SK-N-SH (cell line): ENCODE measurements around the gene KCNN2. TPM values are rescaled to one million over a fixed set of nuclear protein-coding genes. Genes with fewer than 3 reads are reported as not detected.

ENCODE experiments used
- CTCF ChIA-PET: fragments of 300-600, 350-600 bp; formaldehyde crosslinking; extraction: SDS; loops from one replicate; lab custom pipeline; 2021; lab: Yijun Ruan, JAX
- POLR2A ChIA-PET: fragments of 350-600 bp; sonication (Branson Sonifier 250); formaldehyde crosslinking; extraction: SDS; loops from one replicate; lab custom pipeline; 2020; ENCODE audit warnings: antibody characterized with exemption, inconsistent platforms; lab: Yijun Ruan, JAX
- DNase-seq: peaks from one replicate; pipeline ENCODE4 v3.0.0; 2012
- H2AFZ ChIP-seq: fragments of 200-600 bp; sonication (generic); 2 replicates; pipeline ENCODE4 v1.8.1; 2016; ENCODE audit warnings: antibody characterized with exemption, mild to moderate bottlenecking, low read depth
- H3F3A ChIP-seq: fragments of 200-600 bp; sonication (generic); replicated peaks from 2 replicates; pipeline ENCODE3; 2016; ENCODE audit warnings: antibody characterized with exemption, mild to moderate bottlenecking; ENCODE audit not compliant: insufficient read depth
- H3K27ac ChIP-seq, 2 experiments: fragments of 200-500 bp in 1 of 2; fragments of 200-600 bp in 1 of 2; sonication (Bioruptor generic) in 1 of 2; sonication (generic), shearing (Covaris generic) in 1 of 2; 2 replicates each; pipeline versions ENCODE4 v1.5.1 to v1.6.1; 2014 to 2016; ENCODE audit warnings: low read depth in 2 of 2, inconsistent platforms in 1 of 2, low read length in 1 of 2, mild to moderate bottlenecking in 1 of 2, mixed read lengths in 1 of 2
- H3K27me3 ChIP-seq: fragments of 200-600 bp; sonication (generic), shearing (Covaris generic); 2 replicates; pipeline ENCODE4 v1.6.1; 2016; ENCODE audit warnings: mixed run types; ENCODE audit not compliant: insufficient read depth
- H3K36me3 ChIP-seq, 2 experiments: fragments of 200-500 bp in 1 of 2; fragments of 200-600 bp in 1 of 2; sonication (Bioruptor generic) in 1 of 2; sonication (generic) in 1 of 2; replicated peaks in 1 of 2; 2 replicates each; pipeline versions ENCODE3 to v1.5.1; 2014 to 2016; ENCODE audit warnings: low read length in 1 of 2, mild to moderate bottlenecking in 1 of 2; ENCODE audit not compliant: insufficient read depth in 2 of 2, control insufficient read depth in 1 of 2
- H3K4me1 ChIP-seq, 2 experiments: fragments of 200-500 bp in 1 of 2; fragments of 200-600 bp in 1 of 2; sonication (Bioruptor generic) in 1 of 2; sonication (generic), shearing (Covaris generic) in 1 of 2; 2 replicates each; pipeline versions ENCODE4 v1.5.1 to v1.6.1; 2014 to 2016; ENCODE audit warnings: low read depth in 1 of 2, low read length in 1 of 2, mixed run types in 1 of 2; ENCODE audit not compliant: insufficient read depth in 2 of 2, control insufficient read depth in 1 of 2
- H3K4me2 ChIP-seq: fragments of 200-600 bp; sonication (generic), shearing (Covaris generic); 2 replicates; pipeline ENCODE4 v1.6.1; 2017; ENCODE audit warnings: mixed run types
- H3K4me3 ChIP-seq, 2 experiments: fragments of 200-500 bp in 1 of 2; fragments of 200-600 bp in 1 of 2; sonication (Bioruptor generic) in 1 of 2; sonication (generic), shearing (Covaris generic) in 1 of 2; 2 replicates each; pipeline versions ENCODE4 v1.5.1 to v1.8.1; 2014 to 2016; ENCODE audit warnings: low read depth in 2 of 2, inconsistent platforms in 1 of 2, low read length in 1 of 2, mild to moderate bottlenecking in 1 of 2, mixed read lengths in 1 of 2, moderate library complexity in 1 of 2
- H3K79me2 ChIP-seq: fragments of 200-600 bp; sonication (generic); 2 replicates; pipeline ENCODE4 v1.8.1; 2017; ENCODE audit warnings: mild to moderate bottlenecking; ENCODE audit not compliant: insufficient read depth
- H3K9ac ChIP-seq: fragments of 200-600 bp; sonication (generic); 2 replicates; pipeline ENCODE4 v1.6.1; 2017; ENCODE audit warnings: mixed run types
- H3K9me2 ChIP-seq: fragments of 200-600 bp; sonication (generic); 2 replicates; pipeline ENCODE4 v1.6.1; 2017; ENCODE audit warnings: mixed run types
- H3K9me3 ChIP-seq: fragments of 200-600 bp; sonication (generic); 2 replicates; pipeline ENCODE4 v1.6.1; 2017; ENCODE audit warnings: mixed run types, mild to moderate bottlenecking, moderate library complexity
- H4K20me1 ChIP-seq: fragments of 200-600 bp; sonication (generic); 2 replicates; pipeline ENCODE4 v1.6.1; 2017; ENCODE audit warnings: mild to moderate bottlenecking, mixed run types; ENCODE audit not compliant: insufficient read depth
- FOXJ3 ChIP-seq: sonication (generic); formaldehyde crosslinking; IDR thresholded peaks from 2 replicates; pipeline ENCODE4 v1.5.1; 2020; ENCODE audit warnings: mild to moderate bottlenecking, missing genetic modification reagents
- FOXM1 ChIP-seq: IDR thresholded peaks from 2 replicates; pipeline ENCODE4 v1.4.0; 2012; ENCODE audit warnings: low read depth, mild to moderate bottlenecking
- JUND ChIP-seq: IDR thresholded peaks from 2 replicates; pipeline ENCODE4 v1.4.0; 2012
- MEF2A ChIP-seq: IDR thresholded peaks from 2 replicates; pipeline ENCODE4 v1.4.0; 2012; ENCODE audit warnings: low read depth, borderline replicate concordance
- MXI1 ChIP-seq: IDR thresholded peaks from 2 replicates; pipeline ENCODE4 v1.6.1; 2012; ENCODE audit warnings: mild to moderate bottlenecking, low read depth, low read length, improper control_type of control experiment
- NRF1 ChIP-seq: IDR thresholded peaks from 2 replicates; pipeline ENCODE4 v1.6.1; 2012; ENCODE audit warnings: low read depth, mild to moderate bottlenecking, low read length
- RAD21 ChIP-seq: IDR thresholded peaks from 2 replicates; pipeline ENCODE4 v1.6.1; 2012; ENCODE audit warnings: mild to moderate bottlenecking, low read length
- RFX5 ChIP-seq: IDR thresholded peaks from 2 replicates; pipeline ENCODE4 v1.6.1; 2012; ENCODE audit warnings: mild to moderate bottlenecking, improper control_type of control experiment, low read length
- SMC3 ChIP-seq: IDR thresholded peaks from 2 replicates; pipeline ENCODE4 v1.6.1; 2012; ENCODE audit warnings: low read depth, low read length, improper control_type of control experiment
- TCF12 ChIP-seq: IDR thresholded peaks from 2 replicates; pipeline ENCODE4 v1.4.0; 2012
- YY1 ChIP-seq: IDR thresholded peaks from 2 replicates; pipeline ENCODE4 v1.4.0; 2012; ENCODE audit warnings: low read depth, mild to moderate bottlenecking
- WGBS: methylation state at CpG from one replicate; pipeline ENCODE4 v1.1.6; 2017; ENCODE audit warnings: low lambda C conversion rate; 5-methylcytosine and 5-hydroxymethylcytosine counted together
- polyA plus RNA-seq, 3 experiments: library from polyadenylated mRNA; depleted of rRNA; stranded (reverse); fragments of >200 nt; gene quantifications; 2 replicates each; pipeline ENCODE4 v1.2.3, GENCODE V29; 2012
- TF ChIP-seq, protein P1 (sequence below): IDR thresholded peaks from 2 replicates; pipeline ENCODE4 v1.6.1; 2012; ENCODE audit warnings: mild to moderate bottlenecking, low read depth, low read length, moderate library complexity
- TF ChIP-seq, protein P2 (sequence below): fragments of 200-600 bp; sonication (generic); IDR thresholded peaks from 2 replicates; pipeline ENCODE4 v1.6.1; 2017; ENCODE audit warnings: antibody characterized with exemption, mild to moderate bottlenecking, moderate library complexity
- TF ChIP-seq, protein P3 (sequence below): IDR thresholded peaks from 2 replicates; pipeline ENCODE4 v1.4.0; 2012; ENCODE audit warnings: low read depth, borderline replicate concordance

Gene KCNN2
- polyA plus RNA-seq, 1 of the 3 experiments (the other 2 are of a cell fraction) = not detected

DNA sequence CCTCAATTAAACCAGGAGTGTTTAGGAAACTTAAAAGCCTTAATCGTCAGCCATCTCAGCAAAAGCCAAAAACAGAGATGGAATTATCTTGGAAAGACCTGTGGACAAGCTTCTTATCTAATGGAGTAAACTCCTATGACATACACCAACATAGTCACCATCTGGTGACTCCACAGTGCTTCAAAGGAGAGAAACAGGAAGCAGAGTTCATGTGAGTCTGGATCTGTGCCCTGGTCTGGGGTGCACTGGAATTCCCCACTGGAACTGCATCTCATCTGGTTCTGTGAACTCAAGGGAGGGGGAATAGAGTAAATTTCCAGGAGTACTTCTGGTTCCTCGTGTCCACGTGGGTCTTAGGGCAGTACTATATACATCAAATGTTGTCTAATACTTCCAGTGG lies 36.3 kb upstream of the KCNN2 start:
- WGBS = 7% methylated on average over 3 of the region's 3 CpGs
- CTCF ChIA-PET = no interaction called here
- Histone ChIP-seq H3K27ac (no peak overlapping the region), H3K9me3 (no peaks in the 10 kb centered on the region), H3K9ac (no peak overlapping the region), H3K9me2 (no peaks in the 10 kb centered on the region), H2AFZ (no peak overlapping the region), H3K27me3 (no peaks in the 10 kb centered on the region), H3K4me1 (no peaks in the 10 kb centered on the region), H3K4me3 (no peak overlapping the region), H3F3A (no peaks in the 10 kb centered on the region), H3K79me2 (no peaks in the 10 kb centered on the region), H4K20me1 (no peaks in the 10 kb centered on the region), H3K36me3 (no peaks in the 10 kb centered on the region), H3K4me2 (no peak overlapping the region)
- TF ChIP-seq MXI1 (no peak), FOXJ3 (CRISPR knock-in tag) (no peak), MEF2A (no peak), SMC3 (no peak), TCF12 (no peak), RAD21 (no peak), FOXM1 (no peak), NRF1 (no peak), YY1 (no peak), JUND (no peak), RFX5 (no peak)
- TF ChIP-seq, protein P1, sequence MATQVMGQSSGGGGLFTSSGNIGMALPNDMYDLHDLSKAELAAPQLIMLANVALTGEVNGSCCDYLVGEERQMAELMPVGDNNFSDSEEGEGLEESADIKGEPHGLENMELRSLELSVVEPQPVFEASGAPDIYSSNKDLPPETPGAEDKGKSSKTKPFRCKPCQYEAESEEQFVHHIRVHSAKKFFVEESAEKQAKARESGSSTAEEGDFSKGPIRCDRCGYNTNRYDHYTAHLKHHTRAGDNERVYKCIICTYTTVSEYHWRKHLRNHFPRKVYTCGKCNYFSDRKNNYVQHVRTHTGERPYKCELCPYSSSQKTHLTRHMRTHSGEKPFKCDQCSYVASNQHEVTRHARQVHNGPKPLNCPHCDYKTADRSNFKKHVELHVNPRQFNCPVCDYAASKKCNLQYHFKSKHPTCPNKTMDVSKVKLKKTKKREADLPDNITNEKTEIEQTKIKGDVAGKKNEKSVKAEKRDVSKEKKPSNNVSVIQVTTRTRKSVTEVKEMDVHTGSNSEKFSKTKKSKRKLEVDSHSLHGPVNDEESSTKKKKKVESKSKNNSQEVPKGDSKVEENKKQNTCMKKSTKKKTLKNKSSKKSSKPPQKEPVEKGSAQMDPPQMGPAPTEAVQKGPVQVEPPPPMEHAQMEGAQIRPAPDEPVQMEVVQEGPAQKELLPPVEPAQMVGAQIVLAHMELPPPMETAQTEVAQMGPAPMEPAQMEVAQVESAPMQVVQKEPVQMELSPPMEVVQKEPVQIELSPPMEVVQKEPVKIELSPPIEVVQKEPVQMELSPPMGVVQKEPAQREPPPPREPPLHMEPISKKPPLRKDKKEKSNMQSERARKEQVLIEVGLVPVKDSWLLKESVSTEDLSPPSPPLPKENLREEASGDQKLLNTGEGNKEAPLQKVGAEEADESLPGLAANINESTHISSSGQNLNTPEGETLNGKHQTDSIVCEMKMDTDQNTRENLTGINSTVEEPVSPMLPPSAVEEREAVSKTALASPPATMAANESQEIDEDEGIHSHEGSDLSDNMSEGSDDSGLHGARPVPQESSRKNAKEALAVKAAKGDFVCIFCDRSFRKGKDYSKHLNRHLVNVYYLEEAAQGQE = no peak
- TF ChIP-seq, protein P2, sequence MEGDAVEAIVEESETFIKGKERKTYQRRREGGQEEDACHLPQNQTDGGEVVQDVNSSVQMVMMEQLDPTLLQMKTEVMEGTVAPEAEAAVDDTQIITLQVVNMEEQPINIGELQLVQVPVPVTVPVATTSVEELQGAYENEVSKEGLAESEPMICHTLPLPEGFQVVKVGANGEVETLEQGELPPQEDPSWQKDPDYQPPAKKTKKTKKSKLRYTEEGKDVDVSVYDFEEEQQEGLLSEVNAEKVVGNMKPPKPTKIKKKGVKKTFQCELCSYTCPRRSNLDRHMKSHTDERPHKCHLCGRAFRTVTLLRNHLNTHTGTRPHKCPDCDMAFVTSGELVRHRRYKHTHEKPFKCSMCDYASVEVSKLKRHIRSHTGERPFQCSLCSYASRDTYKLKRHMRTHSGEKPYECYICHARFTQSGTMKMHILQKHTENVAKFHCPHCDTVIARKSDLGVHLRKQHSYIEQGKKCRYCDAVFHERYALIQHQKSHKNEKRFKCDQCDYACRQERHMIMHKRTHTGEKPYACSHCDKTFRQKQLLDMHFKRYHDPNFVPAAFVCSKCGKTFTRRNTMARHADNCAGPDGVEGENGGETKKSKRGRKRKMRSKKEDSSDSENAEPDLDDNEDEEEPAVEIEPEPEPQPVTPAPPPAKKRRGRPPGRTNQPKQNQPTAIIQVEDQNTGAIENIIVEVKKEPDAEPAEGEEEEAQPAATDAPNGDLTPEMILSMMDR = no peak
- TF ChIP-seq, protein P3, sequence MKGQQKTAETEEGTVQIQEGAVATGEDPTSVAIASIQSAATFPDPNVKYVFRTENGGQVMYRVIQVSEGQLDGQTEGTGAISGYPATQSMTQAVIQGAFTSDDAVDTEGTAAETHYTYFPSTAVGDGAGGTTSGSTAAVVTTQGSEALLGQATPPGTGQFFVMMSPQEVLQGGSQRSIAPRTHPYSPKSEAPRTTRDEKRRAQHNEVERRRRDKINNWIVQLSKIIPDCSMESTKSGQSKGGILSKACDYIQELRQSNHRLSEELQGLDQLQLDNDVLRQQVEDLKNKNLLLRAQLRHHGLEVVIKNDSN = no peak
- DNase-seq = no peak
- POLR2A ChIA-PET = no interaction called here
